Right forelimb (tissue), 1 donor: Measurements from ENCODE around the gene KASH5.

Experiments
- DNase-seq: peaks from one replicate; pipeline ENCODE4 v3.0.0-alpha.2; 2018

The KASH5 gene

DNA sequence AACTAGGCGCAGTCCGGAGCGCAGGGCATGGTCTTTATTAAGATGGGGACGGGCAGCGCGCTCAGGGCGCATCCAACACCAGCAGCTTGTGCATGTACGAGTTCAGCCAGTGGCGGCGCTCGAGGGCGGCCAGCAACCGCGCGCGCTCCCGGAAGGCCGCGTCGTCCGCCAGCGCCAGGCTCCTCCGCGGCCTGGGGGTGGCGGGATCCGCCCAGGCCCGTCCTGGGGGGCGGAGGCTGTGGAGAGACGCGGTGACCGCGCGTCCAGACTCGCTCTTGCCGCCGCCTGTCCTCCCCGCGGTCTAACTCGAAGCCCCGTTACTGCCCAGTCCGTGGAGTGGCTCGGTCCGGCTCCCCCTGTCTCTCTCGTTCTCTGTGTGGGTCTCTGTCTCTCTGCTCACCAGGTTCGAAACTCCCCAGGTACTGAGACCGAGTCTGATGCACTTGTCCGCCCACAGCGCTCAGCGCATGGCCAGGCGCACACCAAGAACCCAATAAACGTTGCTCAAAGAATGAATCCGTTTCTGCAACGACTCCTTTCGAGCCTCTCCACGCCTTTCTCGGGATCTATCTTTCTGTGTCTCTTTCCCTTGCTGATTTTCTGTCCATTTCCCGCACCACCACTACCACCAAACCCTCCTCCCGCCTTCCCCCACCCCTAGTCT is 34.5 kb downstream of the KASH5 start:
- no peak for DNase-seq

DNA sequence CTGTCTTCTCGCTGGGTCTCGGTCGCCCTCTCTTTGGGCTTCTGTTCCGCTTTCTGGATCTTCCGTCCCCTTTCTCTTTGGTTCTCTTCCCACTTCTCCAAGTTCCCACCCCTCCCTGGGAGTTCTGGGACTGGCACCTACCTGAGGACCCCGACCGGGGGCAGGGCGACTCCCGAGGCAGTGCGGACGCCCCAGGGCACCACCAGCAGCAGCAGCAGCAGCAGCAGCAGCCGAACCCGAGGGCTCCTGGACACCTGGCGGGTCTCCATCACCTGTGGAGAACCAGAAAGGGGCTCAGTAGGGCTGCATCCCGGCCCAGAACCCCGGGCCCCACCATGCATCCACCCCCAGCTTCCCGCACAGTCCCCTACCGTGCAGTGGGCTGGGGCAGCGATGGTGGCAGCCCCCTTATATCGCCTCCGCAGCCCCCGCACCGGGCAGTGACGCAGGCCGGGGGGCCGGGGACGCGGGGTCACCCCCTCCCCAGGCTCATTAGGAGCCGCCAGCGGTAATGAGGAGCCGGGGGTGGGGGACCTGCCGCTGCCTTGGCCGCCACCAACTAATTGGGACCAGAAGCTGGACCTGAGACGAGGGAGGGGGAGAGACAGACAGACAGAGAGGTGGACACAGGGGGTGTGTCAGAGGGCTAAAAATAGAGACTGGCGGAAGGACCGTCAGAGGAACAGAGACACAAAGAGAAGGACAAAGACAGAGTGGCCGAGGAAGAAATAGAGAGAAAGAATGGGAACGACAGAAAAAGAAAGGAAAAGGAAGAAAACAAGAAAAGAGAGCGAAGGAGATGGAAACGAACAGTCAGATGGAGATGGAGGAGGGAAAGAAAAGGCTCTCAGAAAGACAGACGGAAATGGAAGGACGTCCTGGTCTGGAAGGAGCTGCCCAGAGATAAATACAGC is 35.3 kb downstream of the KASH5 start, which contains the start of gene PTH2:
TSS of gene PTH2 (minus strand) at position 371 of the 914 bp plus-strand sequence. CDS start at position 269, 102 bp downstream.
- DNase-seq = no peak

DNA sequence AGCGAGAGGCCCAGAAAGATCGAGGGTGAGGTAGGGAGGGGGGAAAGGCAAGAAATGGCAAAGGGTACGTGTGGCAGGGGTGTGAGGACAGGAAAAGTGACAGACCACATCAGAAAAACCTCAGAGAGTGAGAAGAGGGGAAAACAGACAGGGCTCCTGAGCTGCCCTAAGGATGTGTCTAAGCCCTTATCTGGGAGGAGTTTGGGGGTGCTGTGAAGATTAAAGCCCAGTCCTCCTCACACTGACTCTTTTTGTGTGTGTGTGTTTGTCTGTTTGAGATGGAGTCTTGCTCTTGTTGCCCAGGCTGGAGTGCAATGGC is 35.9 kb downstream of the KASH5 start:
- DNase-seq = no peak

DNA sequence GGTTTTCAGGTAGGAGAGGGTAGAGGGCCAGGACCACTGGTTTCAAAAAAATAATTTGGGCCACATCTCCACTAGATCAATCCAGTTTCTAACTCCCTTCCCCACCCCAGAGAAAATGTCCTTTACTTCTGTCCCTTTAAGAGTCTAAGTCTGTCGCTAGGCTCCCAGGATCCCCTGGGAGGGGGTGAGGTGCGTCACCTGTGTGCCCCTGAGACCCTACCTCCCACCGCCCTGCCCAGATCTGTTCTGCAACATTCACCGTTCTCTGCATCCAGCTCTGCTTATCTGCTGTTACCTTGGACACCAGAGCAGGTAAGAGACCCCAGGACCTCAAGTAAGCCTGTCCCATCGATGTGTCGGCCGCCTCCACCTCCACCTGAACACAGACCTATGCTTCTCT is 37.1 kb downstream of the KASH5 start, which contains the start of gene GFY:
TSS of gene GFY (plus strand) at position 211 of the 400 bp plus-strand sequence. CDS start 1,043 bp downstream, outside the sequence.
- no peak for DNase-seq

DNA sequence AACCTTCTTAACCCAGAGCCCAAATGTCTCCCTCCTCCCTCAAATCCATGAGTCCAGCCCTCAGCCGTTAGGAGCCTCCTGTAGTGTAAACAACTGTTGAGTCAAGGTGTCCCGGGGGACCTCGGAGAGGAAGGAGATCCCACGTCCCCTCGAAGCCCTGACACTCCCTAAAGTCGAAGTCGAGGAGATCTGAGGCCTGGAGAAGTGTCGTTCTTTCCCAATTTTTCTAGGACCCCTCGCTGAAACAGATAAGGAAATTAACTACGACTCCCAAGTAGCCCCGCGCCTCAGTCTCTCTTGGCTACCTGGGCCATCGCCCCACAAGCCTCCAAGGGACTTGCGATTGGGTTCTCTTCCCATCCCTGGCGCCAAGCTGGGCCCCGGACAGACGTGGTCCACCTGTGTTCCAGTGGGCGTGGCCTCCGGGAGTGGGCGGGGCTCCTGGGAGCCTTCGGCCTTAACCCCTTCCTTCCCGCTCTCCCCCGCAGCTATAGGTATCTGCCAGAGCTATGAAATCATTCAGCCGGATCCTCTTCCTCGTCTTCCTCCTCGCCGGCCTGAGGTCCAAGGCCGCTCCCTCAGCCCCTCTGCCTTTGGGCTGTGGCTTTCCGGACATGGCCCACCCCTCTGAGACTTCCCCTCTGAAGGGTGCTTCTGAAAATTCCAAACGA is 38.0 kb downstream of the KASH5 start:
- DNase-seq = no peak

DNA sequence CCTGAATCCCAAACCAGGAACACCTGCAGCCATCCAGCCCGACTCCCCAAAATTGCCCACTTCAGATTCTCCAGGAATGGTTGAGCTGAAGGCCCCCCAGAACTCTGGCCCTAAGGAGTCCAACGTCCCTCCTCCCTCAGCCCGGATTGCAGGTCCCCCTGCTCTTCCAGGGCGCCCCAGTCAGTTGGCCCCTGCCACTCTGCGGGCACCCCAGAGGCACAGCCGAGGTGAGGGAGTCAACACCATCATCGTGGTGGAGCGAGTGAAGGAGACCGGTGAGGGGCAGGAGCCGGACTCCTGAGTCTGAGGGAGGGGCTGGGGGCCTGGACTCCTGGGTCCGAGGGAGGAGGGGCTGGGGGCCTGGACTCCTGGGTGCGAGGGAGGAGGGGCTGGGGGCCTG is 39.3 kb downstream of the KASH5 start:
- no peak for DNase-seq

DNA sequence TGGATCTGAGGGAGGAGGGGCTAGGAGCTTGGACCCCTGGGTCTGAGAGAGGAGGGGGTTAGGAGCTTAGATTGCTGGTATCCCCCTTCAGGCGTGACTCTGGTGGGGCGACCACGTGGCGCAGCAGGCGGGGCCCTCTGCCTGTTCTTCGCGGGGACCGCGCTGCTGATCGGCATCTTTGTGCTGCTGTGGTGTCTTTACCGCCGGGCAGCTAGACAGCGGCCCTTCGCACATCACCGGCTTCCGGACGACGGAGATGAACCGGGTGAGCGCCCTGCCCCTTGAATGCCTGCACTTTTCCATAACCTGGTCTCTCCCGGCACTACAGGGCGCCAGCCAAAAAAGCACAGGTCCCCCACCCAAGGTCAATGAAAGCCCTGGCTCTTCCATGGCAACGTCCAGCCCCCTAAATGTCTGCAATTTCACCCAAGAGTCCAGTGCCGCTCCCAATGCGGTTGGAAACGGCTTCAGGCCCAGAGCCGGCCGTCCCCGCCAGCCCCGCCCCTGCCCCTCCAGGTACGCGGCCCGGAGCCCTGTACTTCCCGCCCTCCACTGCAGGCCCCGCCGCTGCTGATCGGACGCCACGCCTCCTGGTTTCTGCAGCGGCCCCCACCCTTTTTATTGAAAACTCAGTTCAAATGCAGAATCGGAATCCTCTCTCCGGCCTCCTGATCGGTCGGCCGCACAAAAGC is 40.0 kb downstream of the KASH5 start:
- no peak for DNase-seq

DNA sequence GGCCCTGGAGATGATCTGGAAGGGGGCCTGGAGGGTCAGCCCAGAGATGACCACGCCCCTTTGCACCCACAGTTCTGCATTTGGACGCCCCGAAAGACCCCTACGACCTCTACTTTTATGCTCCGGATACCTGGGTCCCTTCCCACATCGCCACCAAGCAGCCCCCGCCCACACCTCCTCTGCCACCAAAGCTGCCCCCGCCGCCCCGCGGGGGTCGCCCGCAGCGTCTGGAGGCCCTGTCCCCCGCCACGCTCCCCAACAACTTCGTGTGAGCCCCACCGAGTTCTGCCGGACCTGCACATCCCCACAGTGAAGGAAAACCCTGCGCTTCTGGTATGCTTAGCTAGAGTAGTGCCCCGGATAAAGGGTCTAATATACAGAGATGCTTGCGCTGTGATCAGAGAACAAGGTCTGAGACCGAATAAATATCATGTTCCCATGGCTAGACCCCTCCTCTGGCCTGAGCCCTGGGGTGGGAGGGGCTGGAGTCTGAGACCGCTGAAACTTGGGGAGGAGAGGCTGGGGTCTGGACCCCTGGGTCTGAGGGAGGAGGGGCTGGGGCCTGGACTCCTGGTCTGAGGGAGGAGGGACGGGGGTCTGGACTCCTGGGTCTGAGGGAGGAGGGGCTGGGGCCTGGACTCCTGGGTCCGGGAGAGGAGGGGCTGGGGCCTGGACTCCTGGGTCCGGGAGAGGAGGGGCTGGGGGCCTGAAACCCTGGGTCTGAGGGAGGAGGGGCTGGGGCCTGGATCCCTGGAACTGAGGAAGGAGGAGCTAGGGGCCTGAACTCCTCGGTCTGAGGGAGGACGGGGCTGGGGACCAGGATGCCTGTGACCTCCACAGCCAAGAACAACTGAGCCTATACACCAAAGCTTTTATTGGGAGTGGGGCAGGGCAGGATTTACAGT is 40.8 kb downstream of the KASH5 start:
- DNase-seq = no peak

DNA sequence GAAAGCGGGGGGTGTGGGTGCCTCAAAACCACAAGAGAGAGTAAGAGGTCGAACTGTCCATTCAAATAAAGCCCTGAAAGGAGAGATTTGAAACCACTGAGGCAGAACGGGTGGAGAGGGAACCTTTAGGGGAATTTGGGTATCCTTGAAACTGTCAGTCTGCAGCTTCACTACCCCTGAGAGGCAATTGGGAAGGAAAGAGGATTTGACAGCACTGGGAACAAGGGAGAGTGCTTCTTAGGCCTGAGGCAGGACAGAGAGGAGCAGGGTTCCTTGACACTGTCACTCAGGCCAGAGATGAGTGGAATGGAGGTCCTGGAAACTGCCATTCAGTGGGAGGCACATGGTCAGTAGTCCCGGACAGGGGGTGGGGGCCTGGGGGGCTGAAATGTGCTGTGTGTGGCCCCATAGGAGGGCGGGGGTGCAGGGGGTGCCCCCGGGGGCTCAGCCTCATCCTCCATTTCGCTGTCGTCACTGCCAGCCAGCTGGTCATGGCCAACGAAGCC is 42.2 kb downstream of the KASH5 start:
- DNase-seq = no peak

GRCh38 chr19:49430678-49431329 is 42.8 kb downstream of the KASH5 start:
- no peak for DNase-seq

DNA sequence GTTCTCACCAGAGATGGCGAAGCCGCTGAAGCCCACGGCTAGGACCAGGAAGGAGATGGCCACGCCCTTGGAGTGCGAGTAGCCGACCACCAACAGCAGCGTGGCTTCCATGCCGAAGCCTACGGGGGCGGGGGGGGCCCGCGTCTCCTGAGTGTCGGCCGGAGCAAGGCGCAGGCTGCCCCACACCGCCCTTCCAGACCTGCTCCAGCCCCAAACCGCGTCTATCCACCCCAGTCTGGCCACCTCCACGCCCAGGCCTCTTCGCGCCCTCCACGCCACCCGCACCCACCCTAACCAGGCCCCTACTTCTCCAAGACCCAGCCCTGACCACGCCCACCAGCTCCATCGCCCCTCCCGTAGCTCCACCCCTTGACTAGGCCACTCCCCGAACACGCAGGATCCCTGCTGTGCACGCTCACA is 43.3 kb downstream of the KASH5 start:
- no peak for DNase-seq

- no peak for DNase-seq
These were observed 44.4 kb downstream of the KASH5 start for GRCh38 chr19:49432141-49433073.

DNA sequence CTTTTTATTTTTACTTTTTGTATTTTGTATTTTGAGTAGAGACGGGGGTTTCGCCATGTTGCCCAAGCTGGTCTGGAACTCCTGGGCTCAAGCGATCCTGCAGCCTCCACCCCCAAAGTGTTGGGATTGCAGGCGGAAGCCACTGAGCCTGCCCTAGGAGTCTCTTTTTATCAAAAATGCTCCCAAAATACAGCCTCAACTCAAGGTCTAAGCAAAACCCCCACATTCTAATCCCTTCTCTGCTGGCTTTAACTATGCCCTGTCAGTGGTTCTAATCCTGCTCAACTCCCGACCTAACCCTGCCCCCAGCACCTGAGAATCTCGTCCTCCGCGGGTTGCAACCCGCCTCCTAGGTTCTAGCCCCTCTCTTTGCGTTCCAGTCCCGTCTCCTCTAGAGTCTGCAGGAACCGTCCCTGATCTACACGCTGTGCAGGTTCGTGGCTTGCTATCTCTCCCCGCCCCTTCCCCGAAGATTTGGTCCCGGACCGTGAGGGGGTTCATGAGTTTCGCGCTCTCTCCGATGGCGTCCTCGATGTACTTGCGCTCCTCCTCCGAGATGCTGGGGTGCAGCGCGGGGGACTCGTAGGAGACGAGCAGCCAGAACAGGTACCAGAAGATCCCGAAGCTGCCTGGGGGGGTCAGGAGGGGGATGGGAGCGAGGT is 45.3 kb downstream of the KASH5 start:
- no peak for DNase-seq

DNA sequence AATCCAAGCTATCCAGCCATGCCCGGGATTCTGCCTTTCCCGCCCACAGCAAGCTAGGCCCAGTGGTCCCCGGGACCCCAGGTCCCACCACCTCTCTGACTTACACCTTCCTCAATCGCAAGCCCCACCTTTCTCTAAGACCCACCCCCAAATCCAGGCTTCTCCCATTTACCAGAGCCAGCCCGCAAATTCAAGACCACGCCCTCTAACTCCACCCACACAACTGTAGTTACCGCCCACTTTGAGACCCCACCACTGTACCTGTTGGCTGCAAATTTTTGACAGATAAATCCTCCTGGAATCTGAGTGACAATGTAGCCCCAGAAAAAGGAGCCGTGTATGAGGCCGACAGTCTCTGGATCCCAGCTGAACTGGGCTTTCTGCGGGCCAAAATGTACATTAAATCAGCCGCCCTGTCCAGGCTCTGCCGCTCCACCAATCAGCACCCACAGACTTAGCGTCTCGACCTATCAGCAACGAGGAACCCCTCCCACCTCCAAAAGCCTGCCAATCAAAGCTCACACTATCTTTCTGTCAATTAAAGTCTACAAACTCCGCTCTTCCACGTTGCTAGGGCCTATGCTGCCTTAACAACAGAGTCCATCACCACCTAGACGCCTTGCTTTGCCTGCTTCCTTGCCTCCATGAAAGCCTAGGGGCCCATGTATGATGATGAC is 47.0 kb downstream of the KASH5 start:
- DNase-seq = no peak

DNA sequence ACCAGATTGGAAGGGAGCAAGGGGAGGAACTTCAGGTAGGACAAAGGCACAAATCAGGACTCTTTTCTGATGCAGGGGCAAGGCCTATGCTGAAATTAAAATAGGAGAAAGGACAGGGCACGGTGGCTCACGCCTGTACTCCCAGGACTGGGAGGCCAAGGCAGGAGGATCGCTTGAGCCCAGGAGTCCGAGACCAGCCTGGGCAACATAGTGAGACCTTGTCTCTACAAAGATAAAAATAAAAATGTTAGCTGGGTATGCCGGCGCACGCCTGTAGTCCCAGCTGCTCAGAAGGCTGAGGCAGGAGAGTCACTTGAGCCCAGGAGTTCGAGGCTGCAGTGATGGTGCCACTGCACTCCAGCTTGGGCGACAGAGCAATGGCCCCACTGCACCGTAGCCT is 47.6 kb downstream of the KASH5 start:
- DNase-seq = no peak

- DNase-seq = no peak
These were observed 48.5 kb downstream of the KASH5 start for GRCh38 chr19:49436381-49437017.

DNA sequence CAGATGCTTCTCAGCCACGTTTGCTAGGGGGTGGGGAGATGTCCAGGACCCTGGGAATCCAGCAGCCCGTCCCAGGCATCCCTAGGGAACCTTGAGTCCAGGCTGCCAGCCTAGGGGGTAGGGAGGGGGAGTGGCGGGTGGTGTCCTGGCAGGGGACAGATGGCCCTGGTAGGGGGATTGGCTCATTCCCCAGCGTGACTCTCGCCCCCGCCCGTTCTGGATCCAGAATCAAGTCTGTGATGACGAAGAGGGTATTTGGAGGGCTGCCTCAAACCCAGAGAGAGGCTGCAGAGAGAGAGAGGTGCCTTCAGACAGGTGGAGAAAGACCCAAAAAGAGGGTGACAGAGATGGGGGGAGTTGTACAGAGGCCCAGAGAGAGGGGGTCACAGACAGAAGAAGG is 49.2 kb downstream of the KASH5 start:
- DNase-seq = no peak

GRCh38 chr19:49438261-49438660 is 50.2 kb downstream of the KASH5 start:
- DNase-seq = no peak
